HepG2 (cell line): ENCODE results near the gene EMILIN1. TPM values are rescaled to one million over a fixed set of nuclear protein-coding genes. Genes with fewer than 3 reads are reported as not detected.

Experiments used
- KDM4B ChIP-seq: sonication (generic); formaldehyde crosslinking; IDR thresholded peaks from 2 replicates; pipeline ENCODE4 v1.4.0; 2020; ENCODE audit warnings: missing genetic modification reagents
- KLF15 ChIP-seq: sonication (generic); formaldehyde crosslinking; IDR thresholded peaks from 2 replicates; pipeline ENCODE4 v1.8.1; 2023; ENCODE audit warnings: borderline replicate concordance, mild to moderate bottlenecking, inconsistent platforms, missing genetic modification reagents, mixed read lengths
- MTA1 ChIP-seq: sonication (generic); formaldehyde crosslinking; IDR thresholded peaks from 2 replicates; pipeline ENCODE4 v1.4.0; 2020; ENCODE audit warnings: missing genetic modification reagents, mild to moderate bottlenecking, borderline replicate concordance
- MZF1 ChIP-seq: sonication (generic); formaldehyde crosslinking; IDR thresholded peaks from 2 replicates; pipeline ENCODE4 v1.8.1; 2023; ENCODE audit warnings: mild to moderate bottlenecking, missing genetic modification reagents, borderline replicate concordance
- NR1H2 ChIP-seq: sonication (generic); formaldehyde crosslinking; IDR thresholded peaks from 2 replicates; pipeline ENCODE4 v1.8.1; 2022; ENCODE audit warnings: low read depth, missing genetic modification reagents, borderline replicate concordance
- POGK ChIP-seq: sonication (generic); formaldehyde crosslinking; conservative IDR thresholded peaks from 2 replicates; pipeline ENCODE4 v1.8.0; 2022; ENCODE audit warnings: mild to moderate bottlenecking, moderate library complexity, missing genetic modification reagents
- SP2 ChIP-seq: sonication (generic); formaldehyde crosslinking; IDR thresholded peaks from 2 replicates; pipeline ENCODE4 v1.5.1; 2020; ENCODE audit warnings: mild to moderate bottlenecking, missing genetic modification reagents
- ZNF280D ChIP-seq: sonication (generic); formaldehyde crosslinking; IDR thresholded peaks from 2 replicates; pipeline ENCODE4 v1.5.1; 2020; ENCODE audit warnings: mild to moderate bottlenecking, missing genetic modification reagents
- ZNF430 ChIP-seq: sonication (generic); formaldehyde crosslinking; IDR thresholded peaks from 2 replicates; pipeline ENCODE4 v1.9.0; 2021; ENCODE audit warnings: mild to moderate bottlenecking, missing genetic modification reagents
- ZNF772 ChIP-seq: sonication (generic); formaldehyde crosslinking; IDR thresholded peaks from 2 replicates; pipeline ENCODE4 v1.5.0; 2020; ENCODE audit warnings: mild to moderate bottlenecking, missing genetic modification reagents
- ZNF816 ChIP-seq: sonication (generic); formaldehyde crosslinking; IDR thresholded peaks from 2 replicates; pipeline ENCODE4 v1.8.0; 2022; ENCODE audit warnings: missing genetic modification reagents, mild to moderate bottlenecking, borderline replicate concordance
- ZNF850 ChIP-seq: sonication (generic); formaldehyde crosslinking; conservative IDR thresholded peaks from 2 replicates; pipeline ENCODE4 v1.9.0; 2021; ENCODE audit warnings: mild to moderate bottlenecking, missing genetic modification reagents
- ZNF883 ChIP-seq: sonication (generic); formaldehyde crosslinking; IDR thresholded peaks from 2 replicates; pipeline ENCODE4 v1.5.1; 2020; ENCODE audit warnings: mild to moderate bottlenecking, missing genetic modification reagents; ENCODE audit errors: not compliant biosample characterization
- polyA plus RNA-seq, 8 experiments: library from polyadenylated mRNA; depleted of rRNA in 3 of 8; stranded (reverse) in 7 of 8; unstranded in 1 of 8; fragments of >200 nt; fragmentation: Illumina TruSeq in 4 of 8; extraction: Trizol in 4 of 8; gene quantifications; 2 replicates each; pipeline versions ENCODE4 v1.2.1 to v1.2.3, GENCODE V29; 2011 to 2016; ENCODE audit warnings: low read depth in 4 of 8, missing spikeins in 1 of 8, mixed read lengths in 1 of 8; ENCODE audit not compliant: insufficient read depth in 1 of 8
- total RNA-seq, 5 experiments: library from RNA; depleted of rRNA; stranded (reverse); fragments of >200 nt; fragmentation: Illumina TruSeq; extraction: Trizol; gene quantifications; 2 replicates each; pipeline ENCODE4 v1.2.3, GENCODE V29; 2016; ENCODE audit warnings: low read depth in 1 of 5
- TF ChIP-seq, protein P1 (sequence below): sonication (generic); formaldehyde crosslinking; IDR thresholded peaks from 2 replicates; pipeline ENCODE4 v1.4.0; 2020; ENCODE audit warnings: missing genetic modification reagents, borderline replicate concordance
- TF ChIP-seq, protein P2 (sequence below), 2 experiments: sonication (generic) in 1 of 2; formaldehyde crosslinking in 1 of 2; IDR thresholded peaks; 2 replicates each; pipeline versions ENCODE4 v1.4.0 to v1.6.1; 2018 to 2020; ENCODE audit warnings: missing genetic modification reagents in 2 of 2, borderline replicate concordance in 1 of 2, low read depth in 1 of 2, mild to moderate bottlenecking in 1 of 2, missing biosample characterization in 1 of 2
- TF ChIP-seq, protein P3 (sequence below): sonication (generic); formaldehyde crosslinking; IDR thresholded peaks from 2 replicates; pipeline ENCODE4 v1.5.0; 2020; ENCODE audit warnings: missing genetic modification reagents, mild to moderate bottlenecking, borderline replicate concordance

The EMILIN1 gene
- total and polyA plus RNA-seq, 2 of the 13 experiments (the other 11 are each of a cell fraction or from before 2014, with no cell fraction given) = 8.1 to 9.7 TPM

DNA sequence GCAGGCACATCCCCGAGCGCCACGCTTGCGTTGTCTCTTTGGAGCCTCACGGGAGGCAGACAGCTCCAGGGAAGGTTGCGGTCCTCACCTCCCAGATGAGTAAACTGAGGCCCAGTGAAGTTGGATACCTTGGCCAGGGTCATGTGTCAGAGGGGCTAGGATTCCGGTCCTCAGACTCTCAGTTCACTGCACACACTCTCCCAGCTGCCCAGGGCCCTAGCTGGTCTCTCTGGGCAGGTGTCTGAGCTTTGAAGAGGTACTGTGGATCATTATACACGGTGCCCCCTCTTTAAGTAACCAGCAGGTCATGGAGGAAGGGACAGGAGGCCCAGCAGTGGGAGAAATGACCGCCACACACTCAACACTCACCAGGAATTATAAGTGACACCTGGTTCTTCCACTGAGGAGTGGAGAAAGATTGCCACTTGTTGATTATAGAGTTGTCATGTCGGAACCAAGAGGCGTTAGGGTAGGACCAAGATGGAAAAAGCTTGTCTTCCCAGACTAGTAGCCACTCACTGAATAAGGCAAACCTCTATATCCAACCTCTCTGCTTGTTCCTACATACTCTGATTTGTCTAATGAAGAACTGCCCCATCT is 45.1 kb upstream of the EMILIN1 start (continued):
- TF ChIP-seq, protein P1, sequence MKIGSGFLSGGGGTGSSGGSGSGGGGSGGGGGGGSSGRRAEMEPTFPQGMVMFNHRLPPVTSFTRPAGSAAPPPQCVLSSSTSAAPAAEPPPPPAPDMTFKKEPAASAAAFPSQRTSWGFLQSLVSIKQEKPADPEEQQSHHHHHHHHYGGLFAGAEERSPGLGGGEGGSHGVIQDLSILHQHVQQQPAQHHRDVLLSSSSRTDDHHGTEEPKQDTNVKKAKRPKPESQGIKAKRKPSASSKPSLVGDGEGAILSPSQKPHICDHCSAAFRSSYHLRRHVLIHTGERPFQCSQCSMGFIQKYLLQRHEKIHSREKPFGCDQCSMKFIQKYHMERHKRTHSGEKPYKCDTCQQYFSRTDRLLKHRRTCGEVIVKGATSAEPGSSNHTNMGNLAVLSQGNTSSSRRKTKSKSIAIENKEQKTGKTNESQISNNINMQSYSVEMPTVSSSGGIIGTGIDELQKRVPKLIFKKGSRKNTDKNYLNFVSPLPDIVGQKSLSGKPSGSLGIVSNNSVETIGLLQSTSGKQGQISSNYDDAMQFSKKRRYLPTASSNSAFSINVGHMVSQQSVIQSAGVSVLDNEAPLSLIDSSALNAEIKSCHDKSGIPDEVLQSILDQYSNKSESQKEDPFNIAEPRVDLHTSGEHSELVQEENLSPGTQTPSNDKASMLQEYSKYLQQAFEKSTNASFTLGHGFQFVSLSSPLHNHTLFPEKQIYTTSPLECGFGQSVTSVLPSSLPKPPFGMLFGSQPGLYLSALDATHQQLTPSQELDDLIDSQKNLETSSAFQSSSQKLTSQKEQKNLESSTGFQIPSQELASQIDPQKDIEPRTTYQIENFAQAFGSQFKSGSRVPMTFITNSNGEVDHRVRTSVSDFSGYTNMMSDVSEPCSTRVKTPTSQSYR (CRISPR knock-in tag) = no peak
- TF ChIP-seq ZNF280D (CRISPR knock-in tag) (0 out of 2 replicates have a peak, but pooled peaks have one; percentile 17), ZNF772 (CRISPR knock-in tag) (0 out of 2 replicates have a peak, but pooled peaks have one; percentile 68), SP2 (CRISPR knock-in tag) (peak; percentile 12; the same call in 1 of the 2 replicates), KLF15 (CRISPR knock-in tag) (peak; percentile 16), MTA1 (CRISPR knock-in tag) (0 out of 2 replicates have a peak, but pooled peaks have one; percentile 36), POGK (CRISPR knock-in tag) (no peak), MZF1 (CRISPR knock-in tag) (no peak), ZNF430 (CRISPR knock-in tag) (no peak), ZNF850 (0 out of 2 replicates have a peak, but pooled peaks have one; percentile 23), NR1H2 (CRISPR knock-in tag) (0 out of 2 replicates have a peak, but pooled peaks have one; percentile 23), ZNF883 (CRISPR knock-in tag) (peak; percentile 47), KDM4B (CRISPR knock-in tag) (0 out of 2 replicates have a peak, but pooled peaks have one; percentile 17), ZNF816 (CRISPR knock-in tag) (0 out of 2 replicates have a peak, but pooled peaks have one; percentile 53)
- TF ChIP-seq, protein P2, sequence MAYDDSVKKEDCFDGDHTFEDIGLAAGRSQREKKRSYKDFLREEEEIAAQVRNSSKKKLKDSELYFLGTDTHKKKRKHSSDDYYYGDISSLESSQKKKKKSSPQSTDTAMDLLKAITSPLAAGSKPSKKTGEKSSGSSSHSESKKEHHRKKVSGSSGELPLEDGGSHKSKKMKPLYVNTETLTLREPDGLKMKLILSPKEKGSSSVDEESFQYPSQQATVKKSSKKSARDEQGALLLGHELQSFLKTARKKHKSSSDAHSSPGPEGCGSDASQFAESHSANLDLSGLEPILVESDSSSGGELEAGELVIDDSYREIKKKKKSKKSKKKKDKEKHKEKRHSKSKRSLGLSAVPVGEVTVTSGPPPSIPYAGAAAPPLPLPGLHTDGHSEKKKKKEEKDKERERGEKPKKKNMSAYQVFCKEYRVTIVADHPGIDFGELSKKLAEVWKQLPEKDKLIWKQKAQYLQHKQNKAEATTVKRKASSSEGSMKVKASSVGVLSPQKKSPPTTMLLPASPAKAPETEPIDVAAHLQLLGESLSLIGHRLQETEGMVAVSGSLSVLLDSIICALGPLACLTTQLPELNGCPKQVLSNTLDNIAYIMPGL (CRISPR knock-in tag; IDR thresholded peaks at IDR 0.05; ENCODE audit: borderline replicate concordance in 1 of 2, low read depth in 1 of 2) = peak in 1 of 2 experiments; percentile 1; a peak in 1 of 4 replicates
- TF ChIP-seq, protein P3, sequence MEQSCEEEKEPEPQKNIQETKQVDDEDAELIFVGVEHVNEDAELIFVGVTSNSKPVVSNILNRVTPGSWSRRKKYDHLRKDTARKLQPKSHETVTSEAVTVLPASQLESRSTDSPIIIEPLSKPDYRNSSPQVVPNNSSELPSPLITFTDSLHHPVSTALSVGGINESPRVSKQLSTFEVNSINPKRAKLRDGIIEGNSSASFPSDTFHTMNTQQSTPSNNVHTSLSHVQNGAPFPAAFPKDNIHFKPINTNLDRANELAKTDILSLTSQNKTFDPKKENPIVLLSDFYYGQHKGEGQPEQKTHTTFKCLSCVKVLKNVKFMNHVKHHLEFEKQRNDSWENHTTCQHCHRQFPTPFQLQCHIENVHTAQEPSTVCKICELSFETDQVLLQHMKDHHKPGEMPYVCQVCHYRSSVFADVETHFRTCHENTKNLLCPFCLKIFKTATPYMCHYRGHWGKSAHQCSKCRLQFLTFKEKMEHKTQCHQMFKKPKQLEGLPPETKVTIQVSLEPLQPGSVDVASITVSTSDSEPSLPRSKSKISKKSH = no peak
